GM12891 (cell line): Measurements from ENCODE around the gene PIK3AP1.
A peak's percentile ranks its signal among the peaks of the same experiment; 100 is the strongest.

Source experiments
- DNase-seq: peaks from one replicate; pipeline ENCODE4 v3.0.0; 2011; ENCODE audit warnings: low spot score; ENCODE audit not compliant: insufficient read length
- FAIRE-seq: peaks from 2 replicates; lab custom pipeline; 2011; peaks lifted over from hg19 to GRCh38; lab: Jason Lieb, UNC
- PAX5 ChIP-seq: IDR thresholded peaks from 2 replicates; pipeline ENCODE4 v1.6.1; 2011; ENCODE audit warnings: low read length, moderate library complexity, mild to moderate bottlenecking; ENCODE audit not compliant: insufficient read depth, severe bottlenecking
- POLR2A ChIP-seq: IDR thresholded peaks from 2 replicates; pipeline ENCODE4 v1.6.1; 2011; ENCODE audit warnings: low read depth, low read length, control low read depth
- POLR2AphosphoS5 ChIP-seq: IDR thresholded peaks from 2 replicates; pipeline ENCODE4 v1.6.1; 2011; ENCODE audit warnings: low read depth, low read length, control low read depth
- POU2F2 ChIP-seq: IDR thresholded peaks from 2 replicates; pipeline ENCODE4 v1.6.1; 2011; ENCODE audit warnings: low read depth, mild to moderate bottlenecking, control low read depth, low read length, moderate library complexity
- SPI1 ChIP-seq: IDR thresholded peaks from 2 replicates; pipeline ENCODE4 v1.6.1; 2011; ENCODE audit warnings: low read depth, low read length, control low read depth
- TAF1 ChIP-seq: IDR thresholded peaks from 2 replicates; pipeline ENCODE4 v1.6.1; 2011; ENCODE audit warnings: low read depth, low read length, control low read depth

Gene PIK3AP1

DNA sequence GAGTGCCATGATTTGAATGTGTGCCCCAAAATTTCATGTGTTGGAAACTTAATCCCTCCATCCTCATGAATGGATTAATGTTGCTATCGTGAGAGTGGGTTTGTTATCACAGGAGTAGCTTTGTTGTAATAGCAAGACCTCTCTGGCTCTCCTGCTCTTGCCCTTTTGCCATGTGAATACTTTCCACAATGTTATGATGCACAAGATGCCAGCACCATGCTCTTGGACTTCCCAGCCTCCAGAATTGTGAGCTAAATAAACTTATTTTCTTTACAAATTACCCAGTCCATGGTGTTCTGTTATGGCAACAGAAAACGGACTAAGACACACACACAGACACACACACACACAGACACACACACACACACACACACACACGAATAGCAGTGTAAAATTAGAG, 82.2 kb downstream of the PIK3AP1 start:
- peak; percentile 13 for FAIRE-seq
- TF ChIP-seq POLR2AphosphoS5 (no peak), TAF1 (no peak), POLR2A (no peak), SPI1 (no peak), POU2F2 (no peak)

GRCh38 chr10:96637709-96638108, 82.6 kb downstream of the PIK3AP1 start:
- FAIRE-seq (no peak), DNase-seq (no peak)
- TF ChIP-seq SPI1 (no peak), POLR2A (no peak)

More for the DNA sequence above, 82.2 kb downstream of the PIK3AP1 start:
- DNase-seq: no peak

- FAIRE-seq: no peak
- no peak for DNase-seq
- TF ChIP-seq POU2F2 (no peak), PAX5 (no peak), POLR2A (no peak), TAF1 (no peak), POLR2AphosphoS5 (no peak), SPI1 (no peak)
These were observed 83.8 kb downstream of the PIK3AP1 start for GRCh38 chr10:96636551-96636950.

DNA sequence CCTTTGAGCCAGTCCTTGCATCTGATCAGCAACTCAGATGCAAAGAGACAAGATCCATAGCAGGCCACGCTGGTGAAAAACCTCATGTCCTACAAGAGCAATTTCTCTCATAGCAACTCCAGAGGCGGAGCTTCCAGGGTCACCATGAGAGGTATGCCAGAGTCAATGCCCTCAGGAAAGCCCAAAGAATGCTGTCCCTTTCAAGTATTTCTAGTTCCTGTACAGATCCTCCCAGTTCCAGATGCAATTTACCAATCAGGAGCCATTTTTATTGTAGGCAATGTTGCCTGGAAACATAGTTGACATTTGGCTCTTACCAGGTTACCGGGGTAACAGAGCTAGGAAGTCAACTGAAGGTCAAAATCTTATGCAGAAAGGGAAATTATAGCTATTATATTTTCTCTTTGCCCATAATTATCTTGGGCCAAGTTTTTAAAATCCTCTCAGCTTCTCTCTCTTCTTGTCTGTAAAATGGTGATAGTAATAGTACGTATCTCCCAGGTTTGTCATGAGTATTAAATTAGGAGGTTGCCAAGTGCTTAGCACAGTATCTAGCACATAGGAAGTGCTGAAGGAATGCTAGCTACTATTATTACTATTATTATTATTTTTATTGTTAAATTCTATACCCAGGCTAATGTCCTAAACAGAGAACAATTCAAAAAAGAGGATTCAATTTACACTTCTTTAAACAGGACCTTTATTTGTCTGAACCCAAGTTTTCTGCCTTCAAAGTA, 87.2 kb downstream of the PIK3AP1 start:
- DNase-seq: no peak
- TF ChIP-seq POLR2A (no peak), SPI1 (no peak), PAX5 (no peak), TAF1 (no peak), POU2F2 (no peak), POLR2AphosphoS5 (no peak)
- no peak for FAIRE-seq

GRCh38 chr10:96627292-96627691, 93.0 kb downstream of the PIK3AP1 start:
- FAIRE-seq (no peak), DNase-seq (no peak)
- TF ChIP-seq SPI1 (no peak), TAF1 (no peak), POU2F2 (no peak), PAX5 (no peak), POLR2A (no peak), POLR2AphosphoS5 (no peak)

DNA sequence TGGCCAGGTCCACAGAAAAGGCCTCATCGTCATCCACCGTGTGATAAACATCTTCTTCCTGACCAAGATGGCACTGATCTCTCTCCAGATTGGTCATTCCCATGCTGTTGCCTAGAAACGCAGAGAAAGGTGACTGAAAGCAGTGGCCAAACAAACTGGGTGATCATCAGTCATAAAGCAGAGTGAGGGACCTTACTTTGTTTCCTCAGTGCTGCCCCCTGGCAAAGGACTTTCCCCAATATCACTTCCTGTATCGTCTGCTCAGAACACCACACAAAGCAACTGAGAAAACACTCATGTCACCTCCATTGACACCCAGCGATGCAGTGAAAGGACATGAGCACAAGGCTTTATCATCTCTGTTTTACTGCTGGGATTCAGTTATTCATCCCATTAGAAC, 93.5 kb downstream of the PIK3AP1 start:
- DNase-seq (no peak), FAIRE-seq (peak; percentile 33)
- no peak for TF ChIP-seq SPI1
- no peak for TF ChIP-seq PAX5

GRCh38 chr10:96625173-96625572, 95.1 kb downstream of the PIK3AP1 start:
- DNase-seq: no peak
- no peak for FAIRE-seq
- TF ChIP-seq POLR2A: no peak
- TF ChIP-seq SPI1: no peak
- no peak for TF ChIP-seq POU2F2
- no peak for TF ChIP-seq TAF1
- no peak for TF ChIP-seq POLR2AphosphoS5
- no peak for TF ChIP-seq PAX5

- DNase-seq (no peak), FAIRE-seq (no peak)
- TF ChIP-seq POU2F2 (no peak), TAF1 (no peak)
These were observed 98.1 kb downstream of the PIK3AP1 start for GRCh38 chr10:96622013-96622787.

- DNase-seq (no peak), FAIRE-seq (no peak)
- no peak for TF ChIP-seq POLR2AphosphoS5
- TF ChIP-seq PAX5: no peak
- TF ChIP-seq SPI1: no peak
- TF ChIP-seq POLR2A: no peak
These were observed 100.2 kb downstream of the PIK3AP1 start for GRCh38 chr10:96619796-96620773.

DNA sequence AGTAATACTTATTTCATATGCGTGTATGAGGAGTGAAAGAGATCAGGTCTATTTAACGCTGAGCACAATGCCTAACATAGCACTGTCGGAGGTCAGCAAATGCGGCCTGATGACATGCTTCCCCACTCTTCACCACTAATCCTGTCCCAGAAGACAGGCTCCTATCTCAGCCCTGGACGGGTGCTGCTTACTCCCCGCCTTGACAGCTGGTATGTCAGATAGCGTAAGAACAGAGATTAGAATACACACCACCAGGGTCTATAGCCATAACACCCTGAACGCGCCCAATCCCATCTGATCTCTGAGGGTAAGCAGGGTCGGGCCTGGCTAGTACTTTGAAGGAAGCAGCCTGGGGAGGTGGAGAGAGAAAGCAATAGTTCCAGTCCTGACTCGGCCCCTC, 101.2 kb downstream of the PIK3AP1 start:
- DNase-seq: no peak
- TF ChIP-seq POU2F2: no peak
- TF ChIP-seq POLR2A: no peak
- no peak for TF ChIP-seq PAX5
- no peak for TF ChIP-seq POLR2AphosphoS5
- TF ChIP-seq TAF1: no peak
- TF ChIP-seq SPI1: no peak
- no peak for FAIRE-seq
